A673 (cell line): ENCODE measurements around the gene TERT. TPM values are rescaled to one million over a fixed set of nuclear protein-coding genes. Genes with fewer than 3 reads are reported as not detected.
A peak's percentile ranks its signal among the peaks of the same experiment; 100 is the strongest.

Experiments used
- BruUV-seq: library from RNA; stranded (reverse); fragments of 400-500 nt; replicated peaks from 2 replicates; lab custom pipeline; 2021; lab: Mats Ljungman, UMichigan
- CTCF ChIA-PET: fragments of 300-600 bp; sonication (Branson Sonifier 250); formaldehyde crosslinking; loops from one replicate; lab custom pipeline; 2022; ENCODE audit warnings: antibody characterized with exemption; lab: Charles Lee
- POLR2A ChIA-PET: fragments of 300-600 bp; sonication (Branson Sonifier 250); formaldehyde crosslinking; loops from one replicate; lab custom pipeline; 2022; ENCODE audit warnings: antibody characterized with exemption; ENCODE audit not compliant: low non-redundant PET; lab: Charles Lee
- DNase-seq: peaks from one replicate; pipeline ENCODE4 v3.0.0-alpha.2; 2015; ENCODE audit warnings: low spot score
- H3K27ac ChIP-seq: fragments of 200-600 bp; sonication (generic); 2 replicates; pipeline ENCODE4 v1.5.1; 2016; ENCODE audit warnings: mixed run types, low read depth, mild to moderate bottlenecking, mixed read lengths, antibody characterized with exemption, low read length; ENCODE audit not compliant: poor library complexity, severe bottlenecking
- H3K27me3 ChIP-seq: fragments of 200-600 bp; sonication (generic); replicated peaks from 2 replicates; pipeline ENCODE4 v1.6.1; 2017; ENCODE audit warnings: mixed run types, low read depth, mild to moderate bottlenecking, mixed read lengths, antibody characterized with exemption, low read length; ENCODE audit not compliant: insufficient read depth, poor library complexity
- H3K36me3 ChIP-seq: fragments of 200-600 bp; sonication (generic); 2 replicates; pipeline ENCODE4 v1.6.1; 2016; ENCODE audit warnings: mixed run types, mild to moderate bottlenecking, mixed read lengths, antibody characterized with exemption, low read length; ENCODE audit not compliant: insufficient read depth, poor library complexity, severe bottlenecking
- H3K4me1 ChIP-seq: fragments of 200-600 bp; sonication (generic); 2 replicates; pipeline ENCODE4 v1.6.1; 2017; ENCODE audit warnings: mixed run types, mild to moderate bottlenecking, mixed read lengths, antibody characterized with exemption, low read length; ENCODE audit not compliant: insufficient read depth, poor library complexity, severe bottlenecking
- H3K4me3 ChIP-seq: fragments of 200-600 bp; sonication (generic); 2 replicates; pipeline ENCODE4 v1.5.1; 2016; ENCODE audit warnings: low read depth, mixed run types, mild to moderate bottlenecking, mixed read lengths, low read length; ENCODE audit not compliant: poor library complexity, severe bottlenecking
- H3K9me3 ChIP-seq: fragments of 200-600 bp; sonication (generic); 2 replicates; pipeline ENCODE4 v1.6.1; 2016; ENCODE audit warnings: mixed run types, low read depth, mild to moderate bottlenecking, mixed read lengths, antibody characterized with exemption, low read length; ENCODE audit not compliant: poor library complexity, severe bottlenecking
- CTCF ChIP-seq: fragments of 300-800, 200-600 bp; sonication (generic); conservative IDR thresholded peaks from 2 replicates; pipeline ENCODE4 v1.5.1; 2017; ENCODE audit warnings: low read depth, mild to moderate bottlenecking, antibody characterized with exemption, low read length, moderate library complexity, mixed read lengths
- EZH2 ChIP-seq: fragments of 200-600 bp; sonication (generic); IDR thresholded peaks from 2 replicates; pipeline ENCODE4 v1.6.1; 2017; ENCODE audit warnings: borderline replicate concordance, low read depth, mild to moderate bottlenecking, mixed read lengths, antibody characterized with exemption, low read length; ENCODE audit not compliant: poor library complexity, severe bottlenecking
- intact Hi-C: fragments of 100-400 bp; cut with micrococcal nuclease; formaldehyde crosslinking; loops from one replicate; pipeline ENCODE4 v1.10.0; 2022; ENCODE audit not compliant: unreplicated experiment
- total RNA-seq: library from RNA; stranded (reverse); gene quantifications from 2 replicates; pipeline ENCODE4 v1.2.3, GENCODE V29; 2021

The TERT gene
- total RNA-seq, 1 experiment from 2014 or later = 14.2 TPM

- BruUV-seq = no TSS peak
- intact Hi-C loops = no loop called here
- no peak for TF ChIP-seq EZH2
- TF ChIP-seq CTCF = no peak
- no peak overlapping the region for H3K27ac ChIP-seq
- H3K4me1 ChIP-seq = no peaks in the 10 kb centered on the region
- H3K9me3 ChIP-seq = no peaks in the 10 kb centered on the region
- no peak overlapping the region for H3K4me3 ChIP-seq
- CTCF ChIA-PET = no interaction called here
- POLR2A ChIA-PET = no interaction called here
- DNase-seq = no peak
- H3K27me3 ChIP-seq = peaks cover 61% of the 10 kb centered on the region
- no peaks in the 10 kb centered on the region for H3K36me3 ChIP-seq
Measured at GRCh38 chr5:1247811-1248210, 47.1 kb downstream of the TERT start.

DNA sequence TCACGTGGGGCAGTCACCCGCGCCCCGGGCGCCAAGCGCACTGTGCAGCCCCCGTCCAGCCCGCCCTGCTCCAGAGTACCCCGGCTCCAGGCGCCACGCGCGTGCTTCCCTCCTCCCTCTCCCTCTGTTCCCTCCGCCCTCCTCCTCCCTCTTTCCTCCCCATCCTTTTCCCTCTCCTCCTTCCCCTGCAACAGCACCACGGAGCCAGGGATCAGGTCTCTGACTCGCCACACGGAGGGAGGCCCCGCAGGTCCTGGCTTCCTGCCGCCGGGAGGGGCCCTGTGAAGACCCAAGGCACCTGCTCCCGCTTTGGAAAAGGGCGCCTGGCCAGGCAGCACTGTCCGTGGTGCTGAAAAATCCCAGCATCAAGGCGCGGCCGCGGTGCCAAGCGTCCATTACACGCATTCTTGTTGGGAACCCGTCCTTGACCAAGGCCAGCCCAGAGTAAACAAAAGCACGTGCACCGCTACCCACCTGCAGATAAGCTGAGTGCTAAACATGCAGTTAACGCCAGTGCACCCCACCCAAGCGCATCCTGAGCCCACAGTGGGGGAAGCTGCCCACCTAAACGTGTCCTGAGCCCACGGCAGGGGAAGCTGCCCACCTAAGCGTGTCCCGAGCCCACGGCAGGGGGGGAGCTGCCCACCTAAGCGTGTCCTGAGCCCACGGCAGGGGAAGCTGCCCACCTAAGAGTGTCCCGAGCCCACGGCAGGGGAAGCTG is 48.0 kb downstream of the TERT start:
- CTCF ChIA-PET = interaction anchor here (0.5 kb wide), 1 partner anchor 331 kb away, joined by 3 read pairs; no protein-coding TSS in a partner anchor
- Histone ChIP-seq H3K27ac (no peak overlapping the region), H3K4me1 (no peaks in the 10 kb centered on the region), H3K27me3 (peaks cover 68% of the 10 kb centered on the region), H3K36me3 (no peaks in the 10 kb centered on the region), H3K4me3 (no peak overlapping the region), H3K9me3 (no peaks in the 10 kb centered on the region)
- no TSS peak for BruUV-seq
- POLR2A ChIA-PET = interaction anchor here (0.7 kb wide), 1 partner anchor 9 kb away, joined by 3 read pairs; no protein-coding TSS in a partner anchor
- intact Hi-C loops = no loop called here
- TF ChIP-seq EZH2 = no peak
- DNase-seq = peak; percentile 61

DNA sequence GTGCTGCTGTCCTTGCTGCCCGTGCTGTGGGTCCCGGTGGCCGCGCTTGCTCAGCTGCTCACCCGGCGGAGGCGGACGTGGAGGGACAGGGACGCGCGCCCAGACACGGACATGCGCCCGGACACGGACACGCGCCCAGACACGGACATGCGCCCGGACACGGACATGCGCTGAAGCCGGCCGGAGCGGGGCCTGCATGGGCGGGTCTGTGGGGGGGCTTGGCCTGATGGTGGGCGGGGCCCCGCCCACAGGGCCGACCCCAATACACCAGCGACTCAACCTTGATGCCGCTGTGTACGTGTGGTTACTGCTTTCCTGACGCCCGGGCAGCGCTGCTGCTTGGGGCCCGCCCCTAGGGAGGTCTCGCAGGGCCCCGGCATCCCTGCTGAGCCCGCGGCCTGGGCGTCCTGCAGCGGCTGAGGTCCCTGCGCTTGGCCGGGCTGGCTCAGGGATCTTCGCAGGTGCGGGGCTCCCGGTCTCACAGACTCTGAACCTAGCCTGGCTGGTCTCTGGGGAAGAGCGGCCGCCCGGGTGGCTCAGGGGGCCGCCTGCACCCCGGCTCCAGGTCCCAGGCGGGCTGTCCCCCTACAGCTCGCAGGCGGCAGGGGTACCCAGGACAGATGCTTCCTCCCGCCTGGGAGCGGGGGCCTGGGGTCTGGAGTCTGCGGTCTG is 48.8 kb downstream of the TERT start:
- POLR2A ChIA-PET = no interaction called here
- CTCF ChIA-PET = no interaction called here
- Histone ChIP-seq H3K4me3 (no peak overlapping the region), H3K36me3 (no peaks in the 10 kb centered on the region), H3K9me3 (no peaks in the 10 kb centered on the region), H3K27me3 (peaks cover 76% of the 10 kb centered on the region), H3K27ac (no peak overlapping the region), H3K4me1 (no peaks in the 10 kb centered on the region)
- no TSS peak for BruUV-seq
- TF ChIP-seq CTCF (no peak), EZH2 (no peak)
- intact Hi-C loops = no loop called here
- no peak for DNase-seq
